Rectal smooth muscle tissue (tissue), 1 donor: ENCODE data around the gene C4orf36.
"Not testable (repeated sequence)": the region's sequence is repeated elsewhere in the genome, so short reads cannot be mapped to it uniquely, and the experiment has no call there.

Source experiments
- H3K27ac ChIP-seq: one replicate; pipeline ENCODE4 v1.7.0; 2013; ENCODE audit warnings: low read depth, low read length, inconsistent platforms
- H3K27me3 ChIP-seq: one replicate; pipeline ENCODE4 v1.7.0; 2013; ENCODE audit warnings: low read length; ENCODE audit not compliant: control insufficient read depth, insufficient read depth
- H3K36me3 ChIP-seq: one replicate; pipeline ENCODE4 v1.7.0; 2013; ENCODE audit warnings: low read length; ENCODE audit not compliant: control insufficient read depth, insufficient read depth
- H3K4me1 ChIP-seq: one replicate; pipeline ENCODE4 v1.7.0; 2013; ENCODE audit warnings: low read length; ENCODE audit not compliant: control insufficient read depth, insufficient read depth
- H3K4me3 ChIP-seq: one replicate; pipeline ENCODE4 v1.7.0; 2013; ENCODE audit warnings: low read length
- H3K9ac ChIP-seq: one replicate; pipeline ENCODE4 v1.7.0; 2013; ENCODE audit warnings: low read length

Gene C4orf36

DNA sequence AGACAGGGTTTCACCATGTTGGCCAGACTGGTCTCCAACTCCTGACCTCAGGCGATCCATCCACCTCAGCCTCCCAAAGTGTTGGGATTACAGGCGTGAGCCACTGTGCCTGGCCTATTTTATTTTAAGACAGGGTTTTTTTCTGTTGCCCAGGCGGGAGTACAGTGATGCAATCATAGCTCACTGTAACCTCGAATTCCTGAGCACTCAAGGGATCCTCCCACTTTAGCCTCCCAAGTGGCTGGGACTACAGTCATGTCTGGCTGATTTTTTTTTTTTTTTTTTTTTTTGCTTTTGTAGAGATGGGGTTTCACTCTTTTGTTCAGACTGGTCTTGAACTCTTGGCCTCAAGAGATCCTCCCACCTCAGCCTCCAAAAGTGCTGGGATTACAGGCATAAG lies 16.8 kb downstream of the C4orf36 start:
- H3K27ac ChIP-seq, H3K9ac ChIP-seq, H3K4me1 ChIP-seq, H3K36me3 ChIP-seq, H3K4me3 ChIP-seq, H3K27me3 ChIP-seq: not testable (repeated sequence)

DNA sequence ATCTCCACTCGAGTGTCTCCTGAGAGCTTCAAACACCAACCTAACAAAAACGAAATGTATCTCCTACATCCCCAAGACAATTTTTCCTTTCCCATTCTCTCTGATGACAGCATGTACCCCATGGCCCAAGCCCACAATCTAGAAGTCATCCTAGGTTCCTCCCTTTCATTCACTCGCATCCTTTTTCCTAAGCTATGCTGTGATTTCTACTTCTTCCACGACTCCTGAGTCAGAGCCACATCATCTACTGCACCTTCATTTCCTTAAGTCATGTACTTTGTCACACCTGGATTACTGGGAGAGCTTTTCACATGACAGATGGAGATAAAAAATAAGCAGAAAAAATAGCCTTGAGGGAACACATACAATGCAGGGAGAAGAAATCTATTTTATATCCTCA lies 20.1 kb downstream of the C4orf36 start:
- H3K27ac ChIP-seq, result no peak overlapping the region
- no peaks in the 10 kb centered on the region for H3K27me3 ChIP-seq
- H3K4me1 ChIP-seq, result no peaks in the 10 kb centered on the region
- H3K36me3 ChIP-seq, result no peaks in the 10 kb centered on the region
- H3K4me3 ChIP-seq, result no peak overlapping the region
- H3K9ac ChIP-seq, result no peak overlapping the region

DNA sequence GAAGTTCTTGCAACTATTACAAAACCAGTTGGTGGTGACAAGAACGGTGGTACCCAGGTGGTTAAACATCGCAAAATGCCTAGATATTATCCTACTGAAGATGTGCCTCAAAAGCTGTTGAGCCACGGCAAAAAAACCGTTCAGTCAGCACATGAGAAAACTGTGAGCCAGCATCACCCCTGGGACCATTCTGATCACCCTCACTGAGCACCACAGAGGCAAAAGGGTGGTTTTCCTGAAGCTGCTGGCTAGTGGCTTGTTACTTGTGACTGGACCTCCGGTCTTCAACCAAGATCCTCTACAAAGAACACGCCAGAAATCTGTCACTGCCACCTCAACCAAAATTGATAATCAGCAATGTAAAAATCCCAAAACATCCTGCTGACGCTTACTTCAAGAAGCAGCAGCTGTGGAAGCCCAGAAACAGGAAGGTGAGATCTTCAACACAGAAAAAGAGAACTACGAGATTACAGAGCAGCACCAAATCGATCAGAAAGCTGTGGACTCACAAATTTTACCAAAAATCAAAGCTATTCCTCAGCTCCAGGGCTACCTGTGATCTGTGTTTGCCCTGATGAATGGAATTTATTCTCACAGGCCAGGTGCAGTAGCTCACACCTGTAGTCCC lies 21.7 kb downstream of the C4orf36 start:
- H3K4me1 ChIP-seq, result no peaks in the 10 kb centered on the region
- H3K36me3 ChIP-seq, result no peaks in the 10 kb centered on the region
- H3K4me3 ChIP-seq, result no peak overlapping the region
- no peaks in the 10 kb centered on the region for H3K27me3 ChIP-seq
- H3K9ac ChIP-seq, result no peak overlapping the region
- no peak overlapping the region for H3K27ac ChIP-seq

DNA sequence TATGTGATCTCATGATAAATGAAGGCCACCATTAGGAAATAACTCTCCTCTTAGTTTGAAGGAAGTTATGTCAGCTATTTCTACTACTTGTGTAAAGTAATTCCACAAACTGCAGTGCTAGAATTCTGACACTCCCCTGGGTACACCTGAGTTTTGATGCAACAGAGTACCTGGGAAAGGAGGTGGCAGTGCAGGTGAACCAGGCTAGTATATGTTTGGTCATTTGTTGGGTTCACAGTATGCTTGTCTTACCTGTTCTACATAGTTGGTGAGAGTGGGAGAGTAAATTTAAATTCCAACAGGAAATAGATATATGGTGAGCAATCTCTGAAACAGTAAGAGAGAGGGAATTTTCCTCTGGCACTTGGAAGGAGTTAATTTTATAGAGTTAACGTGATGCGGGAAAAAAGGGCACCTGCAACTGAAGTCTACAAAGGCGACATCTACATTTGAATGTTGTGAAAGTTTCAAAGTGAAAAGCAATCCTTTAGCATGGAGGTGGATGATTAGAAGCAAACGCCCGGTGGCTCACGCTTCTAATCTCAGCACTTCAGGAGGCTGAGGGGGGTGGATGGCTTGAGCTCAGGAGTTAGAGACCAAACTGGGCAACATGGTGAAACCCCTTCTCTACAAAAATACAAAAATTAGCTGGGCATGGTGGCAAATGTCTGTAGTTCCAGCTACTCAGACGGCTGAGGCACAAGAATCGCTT lies 34.7 kb downstream of the C4orf36 start:
- no peaks in the 10 kb centered on the region for H3K4me1 ChIP-seq
- H3K36me3 ChIP-seq, result no peaks in the 10 kb centered on the region
- H3K9ac ChIP-seq, result no peak overlapping the region
- H3K27ac ChIP-seq, result no peak overlapping the region
- H3K4me3 ChIP-seq, result no peak overlapping the region
- H3K27me3 ChIP-seq, result no peaks in the 10 kb centered on the region

DNA sequence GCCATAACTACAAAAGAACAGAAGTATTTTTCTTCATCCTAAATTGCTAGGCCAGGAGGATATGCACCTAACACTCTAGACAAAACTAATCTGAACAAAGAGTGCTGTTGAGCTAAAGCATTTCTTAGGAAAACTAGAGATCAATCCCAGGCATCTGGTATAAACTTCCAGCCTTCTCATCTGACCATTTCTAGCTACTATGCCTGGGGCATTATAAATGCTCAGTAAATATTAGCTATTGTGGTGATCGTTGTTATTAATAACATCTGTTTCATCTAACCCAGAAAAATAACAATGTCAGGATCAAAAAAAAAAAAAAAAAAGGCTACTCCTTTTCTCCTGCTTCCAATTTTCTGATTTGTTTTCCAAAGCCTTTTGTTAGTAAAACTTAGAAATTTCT lies 35.3 kb downstream of the C4orf36 start:
- Histone ChIP-seq H3K27ac (no peak overlapping the region), H3K4me3 (no peak overlapping the region), H3K27me3 (no peaks in the 10 kb centered on the region), H3K9ac (no peak overlapping the region), H3K4me1 (no peaks in the 10 kb centered on the region), H3K36me3 (no peaks in the 10 kb centered on the region)

DNA sequence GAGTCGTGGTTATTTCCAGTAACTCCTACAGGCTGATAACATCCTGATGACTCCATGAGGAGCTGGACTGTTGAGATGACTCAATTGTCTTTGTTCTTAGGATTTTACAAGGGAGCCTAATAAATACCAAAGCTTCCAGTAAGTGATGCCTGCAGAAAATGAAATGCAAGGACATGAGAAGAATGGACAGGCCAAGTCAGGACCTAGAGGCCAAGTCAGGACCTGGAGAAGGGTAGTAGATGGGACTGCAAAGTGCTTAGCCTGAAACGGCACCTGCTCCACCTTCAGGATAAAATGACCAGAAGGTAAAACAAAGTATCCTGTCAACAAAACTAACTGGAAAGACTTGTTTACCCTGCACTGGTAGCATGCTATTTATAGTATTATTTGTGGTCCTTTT lies 36.6 kb downstream of the C4orf36 start:
- Histone ChIP-seq H3K27me3 (no peaks in the 10 kb centered on the region), H3K4me1 (no peaks in the 10 kb centered on the region), H3K4me3 (no peak overlapping the region), H3K36me3 (no peaks in the 10 kb centered on the region), H3K9ac (no peak overlapping the region), H3K27ac (no peak overlapping the region)

DNA sequence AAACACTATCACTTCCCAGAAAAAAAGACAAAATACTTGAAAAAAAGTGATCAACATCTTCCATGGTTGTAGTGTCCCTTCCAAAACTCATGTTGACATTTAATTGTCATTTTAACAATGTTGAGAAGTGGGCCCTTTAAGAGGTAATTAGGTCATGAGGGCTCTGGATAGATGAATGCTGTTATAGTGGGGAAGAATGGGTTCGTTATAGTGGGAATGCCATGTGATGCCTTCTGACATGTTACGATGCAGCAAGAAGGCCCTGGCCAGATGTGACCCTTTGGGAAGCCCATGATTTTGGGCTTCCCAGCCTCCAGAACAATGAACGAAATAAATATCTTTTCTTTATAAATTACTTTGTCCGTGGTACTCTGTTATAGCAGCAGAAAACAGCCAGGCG lies 39.0 kb downstream of the C4orf36 start:
- no peak overlapping the region for H3K27ac ChIP-seq
- no peaks in the 10 kb centered on the region for H3K27me3 ChIP-seq
- no peaks in the 10 kb centered on the region for H3K4me1 ChIP-seq
- no peaks in the 10 kb centered on the region for H3K36me3 ChIP-seq
- no peak overlapping the region for H3K9ac ChIP-seq
- no peak overlapping the region for H3K4me3 ChIP-seq

DNA sequence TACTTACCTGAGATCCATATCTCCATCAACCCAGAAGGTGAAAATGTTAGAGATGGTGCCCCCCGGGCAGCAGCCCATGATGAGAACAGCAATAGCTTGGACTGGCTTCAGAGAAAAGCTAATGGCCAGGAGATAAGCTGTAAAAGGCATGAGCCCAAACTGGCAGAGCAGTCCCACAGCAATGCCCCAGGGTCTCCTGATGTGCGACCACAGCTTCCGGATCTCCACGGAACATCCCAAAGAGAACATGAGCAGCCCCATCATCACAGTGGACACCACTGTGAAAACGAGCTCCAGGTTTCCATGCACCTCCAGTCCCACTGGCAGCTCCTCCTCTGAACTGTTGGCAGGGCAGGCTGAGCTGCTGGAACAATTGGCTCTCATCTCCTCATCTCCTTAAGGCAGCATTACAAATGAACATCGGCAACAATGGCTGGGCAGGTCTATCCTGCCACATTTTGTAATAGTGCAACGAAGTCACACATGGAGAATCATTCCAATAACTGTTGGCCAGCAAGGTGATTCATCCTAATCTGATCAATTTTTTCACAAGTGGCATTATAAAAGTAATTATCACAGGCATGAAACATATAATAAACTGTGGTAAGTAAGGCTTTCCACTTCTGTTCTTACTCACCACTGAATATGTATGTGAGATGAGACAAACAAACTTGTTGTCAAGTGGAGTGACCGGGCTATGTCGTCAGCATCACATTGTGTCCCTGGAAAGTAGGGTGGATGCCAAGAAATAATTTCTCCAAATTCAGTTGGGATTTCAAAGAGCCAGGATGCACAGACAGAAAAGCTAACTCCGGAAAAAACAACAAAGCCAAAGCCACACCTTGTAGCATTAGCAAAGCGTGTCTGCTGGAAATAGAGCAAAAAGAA lies 43.2 kb downstream of the C4orf36 start, which contains the start of gene SLC10A6:
Gene SLC10A6 (minus strand): TSS at position 653 of the 888 bp plus-strand sequence. CDS start 269 bp downstream, at position 384.
- no peaks in the 10 kb centered on the region for H3K27me3 ChIP-seq
- no peaks in the 10 kb centered on the region for H3K4me1 ChIP-seq
- no peak within 1 kb of the TSS for H3K27ac ChIP-seq
- no peaks in the 10 kb centered on the region for H3K36me3 ChIP-seq
- H3K9ac ChIP-seq, result no peak within 1 kb of the TSS
- no peak within 1 kb of the TSS for H3K4me3 ChIP-seq

DNA sequence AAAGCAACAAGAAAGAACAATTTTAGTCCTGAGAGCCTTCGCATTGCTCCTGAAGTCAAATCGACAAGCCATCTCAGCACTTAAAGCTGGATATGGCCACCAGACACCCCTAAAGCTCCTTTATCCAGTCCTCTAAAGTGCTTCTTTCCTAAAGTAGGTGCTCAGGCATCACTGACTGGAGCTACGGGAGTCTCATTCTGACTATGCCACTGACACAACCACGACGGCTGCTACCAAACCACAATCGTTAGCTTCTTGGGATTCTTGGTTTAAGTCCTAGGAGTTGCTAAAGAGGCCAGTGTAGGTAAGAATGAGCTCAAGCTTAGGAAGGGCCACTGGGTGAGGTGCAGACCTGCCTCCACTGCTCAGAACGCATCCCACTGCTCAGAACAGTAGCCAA lies 44.1 kb downstream of the C4orf36 start:
- Histone ChIP-seq H3K36me3 (no peaks in the 10 kb centered on the region), H3K27me3 (no peaks in the 10 kb centered on the region), H3K27ac (no peak overlapping the region), H3K4me1 (no peaks in the 10 kb centered on the region), H3K9ac (no peak overlapping the region), H3K4me3 (no peak overlapping the region)

DNA sequence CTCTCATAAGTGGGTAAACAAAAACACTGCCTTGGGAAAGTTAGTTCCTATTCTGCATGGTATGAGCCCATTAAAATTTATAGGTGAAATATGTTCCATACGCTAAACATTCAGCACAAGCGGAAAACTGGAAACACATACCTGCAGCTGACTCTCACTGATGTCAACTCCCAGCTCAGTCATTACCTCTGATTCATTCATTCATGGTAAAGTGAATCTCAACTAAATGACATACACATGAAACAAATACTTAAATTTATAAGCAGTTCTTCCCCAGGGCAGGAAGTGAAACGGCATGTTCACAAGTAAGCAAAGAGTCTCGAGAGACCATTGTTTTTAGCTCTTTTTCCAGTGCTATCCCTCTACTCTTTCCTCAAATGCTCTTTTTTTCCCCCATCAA lies 44.7 kb downstream of the C4orf36 start:
- Histone ChIP-seq H3K27ac (no peak overlapping the region), H3K36me3 (no peaks in the 10 kb centered on the region), H3K27me3 (no peaks in the 10 kb centered on the region), H3K4me3 (no peak overlapping the region), H3K4me1 (no peaks in the 10 kb centered on the region), H3K9ac (no peak overlapping the region)

DNA sequence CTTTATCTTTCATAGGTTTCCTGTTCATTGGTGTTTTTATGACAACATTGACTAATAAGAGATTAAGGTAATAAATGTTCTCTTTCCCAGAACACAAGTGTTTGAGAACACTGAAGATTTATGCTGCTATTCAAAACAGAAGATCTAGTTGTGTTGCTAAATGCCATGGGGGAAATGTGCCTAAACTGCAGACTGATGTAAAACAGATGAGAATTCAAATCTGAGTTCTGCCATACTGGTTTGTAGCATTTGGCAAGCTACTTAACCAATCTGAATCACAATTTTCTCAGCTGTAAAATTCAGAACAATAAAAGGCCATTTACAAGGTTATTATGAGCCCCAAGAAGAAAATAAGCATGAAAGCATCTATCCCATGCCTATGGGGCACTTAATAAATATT lies 45.3 kb downstream of the C4orf36 start:
- no peak overlapping the region for H3K4me3 ChIP-seq
- H3K27ac ChIP-seq, result no peak overlapping the region
- H3K36me3 ChIP-seq, result no peaks in the 10 kb centered on the region
- H3K9ac ChIP-seq, result no peak overlapping the region
- H3K27me3 ChIP-seq, result no peaks in the 10 kb centered on the region
- no peaks in the 10 kb centered on the region for H3K4me1 ChIP-seq

DNA sequence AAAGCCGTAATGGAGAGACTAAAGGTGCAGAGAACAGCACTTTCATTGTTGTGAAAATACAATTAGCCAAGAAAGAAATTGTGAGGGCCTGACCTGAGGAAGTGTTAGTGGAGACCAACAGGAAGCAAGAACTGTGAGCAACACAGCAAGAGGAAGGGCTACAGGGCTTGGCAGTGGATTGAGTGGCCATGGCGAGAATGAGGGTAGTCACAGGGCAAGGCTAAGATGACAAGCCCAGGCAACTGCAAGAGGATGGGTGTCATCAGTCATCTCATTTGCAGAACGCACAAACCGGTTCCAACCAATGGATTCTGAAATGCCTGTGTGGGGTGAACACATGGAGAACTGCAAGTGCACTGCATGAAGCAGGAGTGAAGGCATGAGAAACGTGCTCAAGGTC lies 46.6 kb downstream of the C4orf36 start:
- no peaks in the 10 kb centered on the region for H3K36me3 ChIP-seq
- no peak overlapping the region for H3K9ac ChIP-seq
- H3K27ac ChIP-seq, result no peak overlapping the region
- no peaks in the 10 kb centered on the region for H3K4me1 ChIP-seq
- no peak overlapping the region for H3K4me3 ChIP-seq
- no peaks in the 10 kb centered on the region for H3K27me3 ChIP-seq
